NCI-H1048 (cell line): ENCODE measurements around the gene TUNAR.

Experiments
- DNase-seq: peaks from one replicate; lab custom pipeline; 2025; lab: John Stamatoyannopoulos, UW

Gene TUNAR

GRCh38 chr14:95876761-95877538 is at the start of gene TUNAR:
Gene TUNAR (plus strand): TSS chr14:95876832.
- DNase-seq: no peak

DNA sequence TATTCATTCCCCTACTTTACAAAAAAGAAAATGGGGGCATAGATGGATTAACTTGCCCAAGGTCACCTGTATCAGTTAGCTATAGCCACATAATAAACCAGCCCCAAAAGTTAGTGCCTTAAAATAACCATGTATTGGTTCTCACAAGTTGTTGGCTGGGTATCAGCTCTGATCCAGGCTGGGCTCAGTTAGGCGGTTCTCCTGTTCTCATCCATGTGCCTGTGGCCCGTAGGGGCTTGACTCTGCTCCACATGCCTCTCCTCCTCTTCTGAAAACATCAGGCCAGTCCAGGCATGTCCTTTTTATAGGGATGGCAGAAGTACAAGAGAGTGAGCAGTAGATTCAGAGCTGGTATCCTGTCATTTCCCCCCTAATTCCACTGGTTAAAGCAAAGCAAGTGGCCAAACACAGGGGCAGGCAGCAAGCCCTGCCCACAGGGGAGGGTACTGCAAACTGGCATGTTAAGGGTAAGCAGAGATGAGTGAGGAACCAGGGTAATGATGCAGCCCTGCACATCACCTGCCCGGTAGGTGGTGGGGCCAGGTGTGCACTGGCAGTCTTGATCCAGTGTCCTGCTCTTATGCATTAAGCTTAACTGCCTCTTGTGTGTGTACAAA is 47.9 kb upstream of the TUNAR start:
- DNase-seq: no peak

GRCh38 chr14:95829321-95829720 is 47.3 kb upstream of the TUNAR start:
- DNase-seq: no peak

GRCh38 chr14:95830386-95830785 is 46.2 kb upstream of the TUNAR start:
- no peak for DNase-seq

DNA sequence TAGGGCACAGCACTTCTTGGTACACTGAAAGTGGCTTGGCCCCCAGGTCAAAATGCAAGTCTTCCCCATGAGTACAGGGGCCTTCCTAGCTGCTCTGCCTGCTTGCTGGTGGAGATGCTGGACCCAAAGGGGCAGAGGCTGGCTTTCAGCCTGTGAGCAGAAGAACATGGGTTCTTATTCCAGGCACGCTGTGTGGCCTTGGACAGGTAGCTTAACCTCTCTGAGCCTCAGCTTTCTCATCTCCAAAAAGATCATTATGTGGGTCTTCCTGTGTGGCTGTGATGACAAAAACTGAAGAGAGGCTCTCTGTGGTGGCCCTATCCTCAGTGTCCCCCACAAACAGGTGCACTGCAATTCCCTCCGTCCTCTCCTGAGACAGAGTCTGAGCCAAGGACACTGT is 45.6 kb upstream of the TUNAR start:
- DNase-seq: no peak

- DNase-seq: no peak
Measured at GRCh38 chr14:95831468-95831867, 45.2 kb upstream of the TUNAR start.

DNA sequence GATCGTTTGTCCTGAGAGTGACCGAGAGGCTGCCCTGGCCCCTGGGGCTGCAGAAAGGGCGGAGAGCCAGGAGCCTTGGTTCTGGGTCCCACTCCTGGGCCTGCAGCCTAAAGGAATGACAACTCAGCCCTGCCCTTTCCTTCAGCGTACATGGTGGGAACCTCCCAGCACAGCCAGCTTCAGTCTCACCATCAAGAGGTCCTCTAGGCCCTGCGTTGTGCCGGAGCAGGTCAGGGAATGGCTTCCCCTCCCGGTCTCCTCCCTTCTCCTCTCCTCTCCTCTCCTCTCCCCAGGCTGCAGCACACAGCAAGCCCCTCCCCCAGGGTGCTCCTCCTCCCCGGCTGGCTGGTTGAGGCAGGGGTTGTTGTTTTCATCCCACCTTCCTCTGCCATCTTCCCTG is 44.6 kb upstream of the TUNAR start:
- no peak for DNase-seq

DNA sequence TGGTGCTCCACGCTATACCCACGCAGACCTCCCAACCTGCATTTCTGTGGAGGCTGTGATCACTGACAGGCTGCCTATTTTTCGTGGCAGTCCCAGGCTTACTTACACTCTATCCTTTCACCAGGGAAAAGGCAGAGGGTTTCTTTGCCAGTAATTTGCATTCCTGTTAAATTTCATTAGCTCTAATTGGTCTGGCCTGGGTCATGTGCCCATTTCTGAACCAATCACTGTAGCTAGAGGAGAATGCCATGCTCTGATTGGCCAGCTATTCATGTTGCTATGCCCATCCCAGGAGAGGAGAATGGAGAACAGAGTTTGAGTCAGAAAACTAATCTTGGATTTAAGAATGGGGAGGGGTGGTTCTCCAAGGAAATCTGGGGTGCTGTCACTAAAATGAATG is 43.2 kb upstream of the TUNAR start:
- no peak for DNase-seq

GRCh38 chr14:95834496-95834895 is 42.1 kb upstream of the TUNAR start:
- DNase-seq: no peak

- DNase-seq: no peak
Measured at GRCh38 chr14:95835121-95835730, 41.4 kb upstream of the TUNAR start.

DNA sequence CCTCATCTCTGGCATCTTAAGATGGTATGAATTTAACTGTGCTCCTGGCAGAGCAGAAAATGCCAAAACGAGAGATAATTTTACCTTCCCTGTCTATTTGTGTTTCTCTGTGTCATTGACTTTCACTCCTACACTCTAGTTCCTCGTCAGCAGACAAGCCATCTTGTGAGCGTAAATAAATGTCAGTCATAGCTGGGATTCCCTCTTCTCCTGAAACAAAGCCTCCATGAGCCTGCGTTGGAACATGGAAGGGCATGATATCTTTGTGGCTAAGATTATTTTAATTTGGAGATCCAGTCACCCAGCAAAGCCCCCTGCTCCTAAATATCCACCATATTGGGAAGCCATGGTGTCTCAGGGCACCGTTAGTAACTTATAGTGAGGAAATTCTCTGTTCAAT is 37.8 kb upstream of the TUNAR start:
- no peak for DNase-seq

- DNase-seq: no peak
Measured at GRCh38 chr14:95840094-95840700, 36.4 kb upstream of the TUNAR start.

GRCh38 chr14:95841668-95842067 is 35.0 kb upstream of the TUNAR start:
- DNase-seq: no peak

DNA sequence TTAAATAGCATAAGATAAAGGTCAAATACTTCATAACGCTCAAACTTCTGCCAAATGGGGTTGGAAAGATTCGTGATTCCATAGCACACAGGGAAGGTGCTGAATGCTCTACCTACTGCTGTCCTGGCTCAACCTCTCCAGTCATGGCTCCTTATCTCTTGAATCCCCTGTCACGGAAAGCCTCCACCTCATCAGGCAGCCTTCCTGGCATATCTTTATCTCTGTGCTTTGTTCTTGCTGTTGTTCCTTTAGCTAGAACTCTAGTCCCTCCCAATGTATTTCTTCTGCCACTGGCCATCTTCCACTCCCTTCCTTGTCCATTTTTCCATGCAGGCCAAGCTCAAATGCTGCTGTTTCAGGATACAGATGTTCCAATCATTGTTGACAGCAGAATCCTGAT is 26.9 kb upstream of the TUNAR start:
- DNase-seq: no peak

DNA sequence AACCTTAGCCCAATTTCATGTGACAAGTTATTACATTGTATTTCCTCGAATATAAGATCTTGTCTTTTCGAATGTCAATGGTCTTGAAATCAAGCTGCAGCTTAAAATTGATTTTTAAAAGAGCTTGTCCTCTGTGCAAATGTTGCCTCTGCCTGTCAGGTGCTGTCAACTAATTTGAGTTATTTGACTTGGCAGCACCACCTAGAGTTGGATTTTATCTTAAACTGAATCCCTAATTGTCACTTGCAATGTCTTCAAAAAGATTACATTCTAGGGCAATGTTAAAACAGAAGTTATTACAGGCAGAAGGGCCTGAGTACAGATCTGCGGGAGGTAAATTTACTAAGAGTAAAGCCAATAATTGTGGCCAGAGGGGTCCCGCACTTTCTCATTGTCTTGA is 26.2 kb upstream of the TUNAR start:
- no peak for DNase-seq

DNA sequence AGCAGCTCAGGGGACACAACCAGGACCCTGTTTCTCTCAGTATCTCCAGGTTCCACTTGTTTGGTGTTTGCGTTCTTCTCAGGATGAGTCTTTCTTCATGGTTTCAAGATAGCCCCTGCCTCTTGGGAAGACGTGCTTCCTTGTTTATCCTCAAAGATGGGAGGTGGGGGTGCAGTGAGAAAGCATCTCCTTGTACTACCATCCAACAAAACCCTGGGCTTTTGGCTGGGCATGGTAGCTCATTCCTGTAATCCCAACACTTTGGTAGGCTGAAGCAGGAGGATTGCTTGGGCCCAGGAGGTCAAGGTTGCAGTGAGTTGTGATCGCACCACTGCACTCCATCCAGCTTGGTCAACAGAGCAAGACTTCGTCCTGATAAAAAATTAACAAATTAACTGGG is 21.0 kb upstream of the TUNAR start:
- DNase-seq: no peak

DNA sequence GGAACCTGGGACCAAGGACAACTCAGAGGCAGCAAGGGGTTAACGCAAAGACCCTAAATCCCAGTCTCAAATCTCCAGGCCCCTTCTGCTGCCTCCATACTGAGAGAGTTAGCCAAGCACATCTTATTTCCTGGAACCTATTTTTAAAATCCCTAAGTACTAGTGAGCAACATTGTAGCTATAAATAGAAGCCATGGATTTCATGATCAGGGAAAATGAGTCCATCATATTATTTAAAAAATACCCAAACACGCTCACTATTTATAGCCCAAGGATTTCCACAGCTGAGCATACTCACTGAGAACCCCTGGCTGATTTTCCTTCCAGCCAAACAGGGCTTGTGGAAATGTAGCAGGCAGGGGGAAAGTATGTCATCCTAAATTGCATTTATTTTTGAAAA is 19.4 kb upstream of the TUNAR start:
- DNase-seq: no peak

- no peak for DNase-seq
Measured at GRCh38 chr14:95858893-95859292, 17.7 kb upstream of the TUNAR start.

DNA sequence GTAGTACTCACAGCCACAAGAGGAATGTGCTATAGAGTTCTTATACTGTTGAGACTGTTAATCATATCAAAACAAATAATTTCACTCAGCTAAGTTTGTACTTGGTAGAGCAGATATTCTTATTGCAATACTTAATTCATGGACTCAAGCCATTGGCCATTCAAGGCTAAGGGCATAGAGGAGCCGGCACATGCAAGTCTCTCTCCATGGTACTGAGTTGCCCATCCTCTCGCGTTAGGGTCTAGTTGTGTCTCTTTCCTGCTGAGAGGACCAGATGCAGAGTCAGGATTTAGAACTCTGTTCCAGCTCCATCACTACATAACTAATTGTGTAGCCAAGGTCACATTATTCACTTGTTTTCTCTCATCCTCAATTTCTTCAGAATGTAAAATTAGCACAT is 14.4 kb upstream of the TUNAR start:
- no peak for DNase-seq

DNA sequence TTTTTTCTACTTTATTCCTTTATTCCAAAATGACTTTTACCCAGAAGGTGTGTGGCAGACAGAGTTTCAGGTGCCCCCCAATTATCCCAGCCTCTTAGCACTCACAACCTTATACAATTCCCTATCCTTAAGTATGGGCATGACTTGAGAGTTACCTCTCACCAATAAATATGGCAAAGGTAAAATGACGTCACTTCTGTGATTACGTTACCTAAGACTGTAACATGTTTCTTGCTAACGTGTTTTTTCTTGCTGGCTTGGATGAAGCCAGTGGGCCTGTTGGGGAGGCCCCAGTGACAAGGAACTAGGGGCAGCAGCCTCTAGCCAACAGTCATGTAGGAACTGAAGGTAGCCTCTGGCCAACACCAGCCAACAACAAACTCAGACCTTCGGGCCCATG is 13.3 kb upstream of the TUNAR start:
- no peak for DNase-seq

- DNase-seq: no peak
Measured at GRCh38 chr14:95869776-95870175, 6.9 kb upstream of the TUNAR start.

DNA sequence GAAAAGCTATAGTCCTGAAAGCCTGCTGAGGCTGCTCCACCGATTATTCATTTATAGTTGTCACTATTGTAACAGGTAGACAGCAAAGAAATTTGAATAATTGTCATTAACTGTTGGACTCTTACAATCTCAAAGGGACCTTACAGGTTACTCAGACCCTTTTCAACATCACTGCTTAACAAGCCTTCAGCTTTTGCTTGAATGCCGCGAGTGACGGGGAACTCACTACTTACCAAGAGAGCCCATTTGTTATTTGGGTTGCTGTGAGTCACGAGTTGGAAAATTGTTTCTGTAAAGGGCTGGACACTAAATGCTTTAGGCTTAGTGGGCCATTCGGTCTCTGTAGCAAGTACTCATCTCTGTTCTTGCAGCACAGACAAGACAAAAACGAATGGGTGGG is 5.9 kb upstream of the TUNAR start:
- no peak for DNase-seq

DNA sequence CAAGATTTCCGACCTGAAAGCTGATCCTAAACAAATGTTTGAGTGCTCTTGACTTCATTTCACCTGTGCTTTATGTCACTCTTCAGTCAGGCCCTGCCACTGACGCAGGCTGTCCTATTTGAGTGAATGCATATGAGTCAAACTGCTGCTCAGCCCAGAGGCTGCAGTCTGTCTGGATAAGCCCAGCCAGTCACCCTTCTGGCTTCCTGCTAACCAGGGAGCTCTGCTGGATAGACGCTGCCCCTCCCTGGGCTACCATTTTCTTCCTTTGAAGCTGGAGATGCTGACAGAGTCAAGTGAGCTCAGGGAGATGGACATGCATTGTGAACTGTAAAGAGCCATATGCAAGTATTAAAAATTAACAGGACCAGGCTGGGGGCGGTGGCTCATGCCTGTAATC is 5.1 kb upstream of the TUNAR start:
- no peak for DNase-seq
